CD14-positive monocyte (primary cell): ENCODE data around the gene TRIM60. TPM values are rescaled to one million over a fixed set of nuclear protein-coding genes. Genes with fewer than 3 reads are reported as not detected.

Experiments
- DNase-seq, 3 donors: peaks; one replicate each; pipeline ENCODE4 v3.0.0-alpha.2; 2011 to 2022
- H2AFZ ChIP-seq: 2 replicates; pipeline ENCODE4 v1.6.0; 2012; ENCODE audit warnings: mild to moderate bottlenecking, low read depth, low read length, inconsistent platforms; ENCODE audit not compliant: insufficient read depth, poor library complexity, severe bottlenecking
- H3K27ac ChIP-seq, 2 donors: 1 replicate in 1 of 2; 2 replicates in 1 of 2; pipeline ENCODE4 v1.5.1; 2012 to 2013; ENCODE audit warnings: low read length in 2 of 2, control low read depth in 1 of 2, inconsistent platforms in 1 of 2, low read depth in 1 of 2, mild to moderate bottlenecking in 1 of 2
- H3K27me3 ChIP-seq, 2 donors: one replicate each; pipeline versions ENCODE4 v1.6.0 to v1.6.1; 2011 to 2013; ENCODE audit warnings: low read length in 2 of 2; ENCODE audit not compliant: control insufficient read depth in 2 of 2, insufficient read depth in 2 of 2
- H3K36me3 ChIP-seq, 2 donors: replicated peaks in 1 of 2; 1 replicate in 1 of 2; 2 replicates in 1 of 2; pipeline versions ENCODE4 v1.5.1 to v1.6.1; 2012 to 2013; ENCODE audit warnings: low read length in 2 of 2, control low read depth in 1 of 2, inconsistent platforms in 1 of 2, mild to moderate bottlenecking in 1 of 2; ENCODE audit not compliant: insufficient read depth in 2 of 2, control insufficient read depth in 1 of 2
- H3K4me1 ChIP-seq, 2 donors: 1 replicate in 1 of 2; 2 replicates in 1 of 2; pipeline versions ENCODE4 v1.5.1 to v1.6.1; 2012 to 2013; ENCODE audit warnings: low read length in 2 of 2, control low read depth in 1 of 2, inconsistent platforms in 1 of 2, mild to moderate bottlenecking in 1 of 2, moderate library complexity in 1 of 2; ENCODE audit not compliant: insufficient read depth in 2 of 2, control insufficient read depth in 1 of 2
- H3K4me2 ChIP-seq: replicated peaks from 2 replicates; pipeline ENCODE3; 2012; ENCODE audit warnings: low read length, moderate library complexity, mild to moderate bottlenecking; ENCODE audit not compliant: poor library complexity, severe bottlenecking; ENCODE audit errors: extremely low read depth
- H3K4me3 ChIP-seq, 3 experiments: fragments of 200-600 bp in 1 of 3; sonication (generic) in 1 of 3; replicated peaks in 1 of 3; 1 replicate in 2 of 3; 2 replicates in 1 of 3; pipeline ENCODE4 v1.5.1; 2011 to 2013; ENCODE audit warnings: low read length in 3 of 3, mild to moderate bottlenecking in 3 of 3, control low read depth in 2 of 3, low read depth in 2 of 3, inconsistent platforms in 1 of 3, moderate library complexity in 1 of 3
- H3K79me2 ChIP-seq: 2 replicates; pipeline ENCODE4 v1.6.0; 2012; ENCODE audit warnings: mild to moderate bottlenecking, control low read depth, inconsistent platforms, low read length, moderate library complexity; ENCODE audit not compliant: insufficient read depth
- H3K9ac ChIP-seq: 2 replicates; pipeline ENCODE4 v1.6.0; 2017; ENCODE audit warnings: low read length, mild to moderate bottlenecking; ENCODE audit not compliant: insufficient read depth, poor library complexity, severe bottlenecking
- H3K9me3 ChIP-seq, 2 donors: replicated peaks in 1 of 2; 1 replicate in 1 of 2; 2 replicates in 1 of 2; pipeline versions ENCODE4 v1.5.1 to v1.6.1; 2012 to 2013; ENCODE audit warnings: low read length in 2 of 2, control low read depth in 1 of 2; ENCODE audit not compliant: control insufficient read depth in 1 of 2, insufficient read depth in 1 of 2
- H4K20me1 ChIP-seq: 2 replicates; pipeline ENCODE4 v1.6.0; 2012; ENCODE audit warnings: mild to moderate bottlenecking, low read length, control low read depth, moderate library complexity; ENCODE audit not compliant: insufficient read depth
- H3K27ac Mint-ChIP-seq, 7 donors: one replicate each; pipeline ENCODE4 v1.8.0; 2020; ENCODE audit warnings: mild to moderate bottlenecking in 7 of 7, mixed read lengths in 7 of 7, moderate library complexity in 6 of 7, inconsistent platforms in 2 of 7
- H3K27me3 Mint-ChIP-seq, 3 donors: one replicate each; pipeline ENCODE4 v1.8.0; 2021 to 2022; ENCODE audit warnings: low read depth in 3 of 3, mild to moderate bottlenecking in 3 of 3, mixed read lengths in 3 of 3, moderate library complexity in 3 of 3, inconsistent platforms in 1 of 3
- H3K36me3 Mint-ChIP-seq, 2 donors: one replicate each; pipeline ENCODE4 v1.8.0; 2020; ENCODE audit warnings: mixed read lengths in 2 of 2, inconsistent platforms in 1 of 2, mild to moderate bottlenecking in 1 of 2
- H3K4me1 Mint-ChIP-seq: one replicate; pipeline ENCODE4 v1.8.0; 2020; ENCODE audit warnings: mild to moderate bottlenecking, mixed read lengths
- H3K4me3 Mint-ChIP-seq, 2 donors: one replicate each; pipeline ENCODE4 v1.8.0; 2020; ENCODE audit warnings: mild to moderate bottlenecking in 2 of 2, mixed read lengths in 2 of 2, moderate library complexity in 1 of 2
- H3K9me3 Mint-ChIP-seq, 7 donors: one replicate each; pipeline ENCODE4 v1.8.0; 2020 to 2022; ENCODE audit warnings: mixed read lengths in 7 of 7, mild to moderate bottlenecking in 6 of 7, moderate library complexity in 6 of 7, inconsistent platforms in 2 of 7
- CTCF ChIP-seq: fragments of 200-600 bp; IDR thresholded peaks from one replicate; pipeline ENCODE4 v1.8.0; 2022; ENCODE audit warnings: antibody characterized with exemption, mild to moderate bottlenecking
- WGBS: methylation state at CpG from one replicate; pipeline ENCODE4 v1.1.5; 2013; ENCODE audit warnings: missing lambda C conversion rate; ENCODE audit not compliant: insufficient coverage; 5-methylcytosine and 5-hydroxymethylcytosine counted together
- intact Hi-C, 2 donors: fragments of 100-400 bp; cut with micrococcal nuclease; formaldehyde crosslinking; loops; one replicate each; pipeline versions ENCODE4 v1.15.0 to v1.15.1; 2023
- polyA plus RNA-seq, 3 donors: library from polyadenylated mRNA; depleted of rRNA in 1 of 3; unstranded in 2 of 3; stranded (reverse) in 1 of 3; fragments of 300-500 nt in 2 of 3; fragments of >200 nt in 1 of 3; fragmentation: Illumina TruSeq in 2 of 3; gene quantifications; 1 replicate in 2 of 3; 2 replicates in 1 of 3; pipeline ENCODE4 v1.2.3, GENCODE V29; 2012 to 2021

Gene TRIM60
- polyA plus RNA-seq, 3 donors, result not detected

GRCh38 chr4:165059386-165059785, 27.6 kb downstream of the TRIM60 start:
- Mint-ChIP-seq H3K4me1 (no peaks in the 10 kb centered on the region), H3K27me3 (peaks cover 0 to 1% (median 0%) of the 10 kb centered on the region in 3 donors), H3K9me3 (peaks cover 0 to 3% (median 0%) of the 10 kb centered on the region in 7 donors), H3K27ac (no peak overlapping the region), H3K36me3 (no peaks in the 10 kb centered on the region), H3K4me3 (no peak overlapping the region)
- no peak for TF ChIP-seq CTCF
- H3K27me3 ChIP-seq, result no peaks in the 10 kb centered on the region
- no peaks in the 10 kb centered on the region for H3K79me2 ChIP-seq
- H3K27ac ChIP-seq, result no peak overlapping the region
- WGBS, result no CpG with 5 or more reads among the region's 4 CpGs
- H3K36me3 ChIP-seq, result no peaks in the 10 kb centered on the region
- intact Hi-C loops, result no loop called here
- H3K9me3 ChIP-seq, result no peaks in the 10 kb centered on the region
- no peak overlapping the region for H3K9ac ChIP-seq
- DNase-seq, result no peak
- no peak overlapping the region for H2AFZ ChIP-seq
- H4K20me1 ChIP-seq, result no peaks in the 10 kb centered on the region
- no peak overlapping the region for H3K4me3 ChIP-seq
- no peak overlapping the region for H3K4me2 ChIP-seq
- no peaks in the 10 kb centered on the region for H3K4me1 ChIP-seq

GRCh38 chr4:165060938-165061337, 29.1 kb downstream of the TRIM60 start:
- no peak for DNase-seq

More at GRCh38 chr4:165060938-165061337, 29.1 kb downstream of the TRIM60 start:
- Mint-ChIP-seq H3K9me3 (peaks cover 0 to 3% (median 0%) of the 10 kb centered on the region in 7 donors), H3K4me1 (no peaks in the 10 kb centered on the region), H3K27me3 (peaks cover 0 to 1% (median 0%) of the 10 kb centered on the region in 3 donors), H3K4me3 (no peak overlapping the region), H3K27ac (no peak overlapping the region), H3K36me3 (no peaks in the 10 kb centered on the region)
- TF ChIP-seq CTCF, result no peak
- Histone ChIP-seq H3K27me3 (no peaks in the 10 kb centered on the region), H3K27ac (no peak overlapping the region), H3K36me3 (no peaks in the 10 kb centered on the region), H3K4me3 (no peak overlapping the region), H3K9ac (no peak overlapping the region), H3K9me3 (no peaks in the 10 kb centered on the region), H3K4me2 (no peak overlapping the region), H3K79me2 (no peaks in the 10 kb centered on the region), H4K20me1 (no peaks in the 10 kb centered on the region), H3K4me1 (no peaks in the 10 kb centered on the region), H2AFZ (no peak overlapping the region)
- WGBS, result no CpG with 5 or more reads among the region's 1 CpG
- intact Hi-C loops, result no loop called here
